AG09309 (cell line): ENCODE measurements around the gene ZNF189.

Source experiments
- DNase-seq: peaks from one replicate; pipeline ENCODE4 v3.0.0-alpha.2; 2010; ENCODE audit warnings: low read depth
- H3K4me3 ChIP-seq: 2 replicates; pipeline ENCODE4 v1.5.1; 2011; ENCODE audit warnings: mild to moderate bottlenecking, low read depth, low read length, moderate library complexity; ENCODE audit not compliant: control insufficient read depth
- TF ChIP-seq, protein P1 (sequence below): IDR thresholded peaks from 2 replicates; pipeline ENCODE4 v1.5.1; 2011; ENCODE audit warnings: mild to moderate bottlenecking, low read depth, low read length, inconsistent platforms; ENCODE audit not compliant: insufficient read depth, control insufficient read depth; ENCODE audit errors: missing control alignments

The ZNF189 gene

GRCh38 chr9:101367323-101367722 is 31.3 kb upstream of the ZNF189 start:
- H3K4me3 ChIP-seq = no peak overlapping the region
- TF ChIP-seq, protein P1, sequence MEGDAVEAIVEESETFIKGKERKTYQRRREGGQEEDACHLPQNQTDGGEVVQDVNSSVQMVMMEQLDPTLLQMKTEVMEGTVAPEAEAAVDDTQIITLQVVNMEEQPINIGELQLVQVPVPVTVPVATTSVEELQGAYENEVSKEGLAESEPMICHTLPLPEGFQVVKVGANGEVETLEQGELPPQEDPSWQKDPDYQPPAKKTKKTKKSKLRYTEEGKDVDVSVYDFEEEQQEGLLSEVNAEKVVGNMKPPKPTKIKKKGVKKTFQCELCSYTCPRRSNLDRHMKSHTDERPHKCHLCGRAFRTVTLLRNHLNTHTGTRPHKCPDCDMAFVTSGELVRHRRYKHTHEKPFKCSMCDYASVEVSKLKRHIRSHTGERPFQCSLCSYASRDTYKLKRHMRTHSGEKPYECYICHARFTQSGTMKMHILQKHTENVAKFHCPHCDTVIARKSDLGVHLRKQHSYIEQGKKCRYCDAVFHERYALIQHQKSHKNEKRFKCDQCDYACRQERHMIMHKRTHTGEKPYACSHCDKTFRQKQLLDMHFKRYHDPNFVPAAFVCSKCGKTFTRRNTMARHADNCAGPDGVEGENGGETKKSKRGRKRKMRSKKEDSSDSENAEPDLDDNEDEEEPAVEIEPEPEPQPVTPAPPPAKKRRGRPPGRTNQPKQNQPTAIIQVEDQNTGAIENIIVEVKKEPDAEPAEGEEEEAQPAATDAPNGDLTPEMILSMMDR = no peak
- no peak for DNase-seq

DNA sequence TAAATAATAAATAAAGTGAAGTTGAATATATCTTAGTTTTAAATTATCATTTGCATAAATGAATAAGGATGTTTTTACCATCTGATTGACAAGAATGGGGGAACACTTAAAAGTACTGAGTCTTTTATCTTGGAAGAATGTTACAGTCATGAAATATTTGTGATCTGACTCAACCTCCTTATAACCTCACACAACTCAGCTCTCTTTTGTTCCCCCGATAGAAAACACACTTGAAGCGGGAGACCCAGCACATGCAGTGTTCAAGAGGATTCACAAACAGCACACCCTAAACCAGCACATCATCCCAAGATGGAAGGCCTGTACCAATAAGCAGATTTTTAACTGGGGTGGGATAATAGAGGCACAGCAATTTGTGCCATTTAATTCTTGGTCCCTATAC is 29.4 kb upstream of the ZNF189 start:
- no peak overlapping the region for H3K4me3 ChIP-seq
- TF ChIP-seq, protein P1 = no peak
- no peak for DNase-seq

DNA sequence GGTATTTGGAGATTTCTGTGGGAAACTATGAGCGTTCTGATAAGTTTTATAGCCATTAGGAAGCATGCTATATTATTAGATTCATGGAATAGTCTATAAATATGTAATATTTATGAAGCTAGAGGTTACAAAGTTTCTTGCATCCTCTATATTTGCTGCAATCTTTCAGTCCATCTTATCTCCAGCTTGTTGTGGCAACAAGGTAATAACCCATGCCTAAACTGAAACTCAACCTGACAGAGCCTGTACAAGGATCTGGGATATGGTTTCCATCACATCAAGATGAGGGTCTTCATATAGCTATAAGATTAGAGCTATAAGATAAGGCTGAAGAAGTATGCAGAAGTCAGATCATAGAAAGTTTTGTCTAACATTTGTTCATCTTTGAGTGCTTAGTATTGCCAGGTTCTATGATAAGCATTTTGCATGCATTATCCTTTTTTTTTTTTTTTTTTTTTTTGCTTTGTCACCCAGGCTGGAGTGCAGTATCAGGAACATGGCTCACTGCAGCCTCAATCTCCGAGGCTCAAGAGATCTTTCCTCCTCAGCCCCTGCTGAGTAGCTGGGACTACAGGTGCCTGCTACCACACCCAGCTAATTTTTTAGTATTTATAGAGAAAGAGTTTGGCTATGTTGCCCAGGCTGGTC is 28.6 kb upstream of the ZNF189 start:
- DNase-seq = no peak
- TF ChIP-seq, protein P1 = no peak
- H3K4me3 ChIP-seq = no peak overlapping the region

DNA sequence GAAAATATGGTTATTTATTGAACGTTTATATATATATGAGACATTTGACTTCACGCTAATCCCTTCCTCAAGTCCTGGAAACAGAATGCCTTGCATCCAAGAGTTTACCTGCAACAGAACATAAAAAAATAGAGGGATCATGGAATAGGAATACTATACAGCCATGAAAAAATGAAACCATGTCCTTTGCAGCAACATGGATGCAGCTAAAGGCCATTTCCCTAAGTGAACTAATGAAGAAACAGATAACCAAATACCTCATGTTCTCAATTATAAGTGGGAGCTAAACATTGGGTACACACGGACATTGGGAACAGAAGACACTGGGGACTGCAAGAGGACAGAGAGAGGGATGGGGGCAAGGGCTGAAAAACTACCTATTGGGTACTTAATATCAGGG is 26.8 kb upstream of the ZNF189 start:
- H3K4me3 ChIP-seq = no peak overlapping the region
- TF ChIP-seq, protein P1 = no peak
- DNase-seq = no peak

DNA sequence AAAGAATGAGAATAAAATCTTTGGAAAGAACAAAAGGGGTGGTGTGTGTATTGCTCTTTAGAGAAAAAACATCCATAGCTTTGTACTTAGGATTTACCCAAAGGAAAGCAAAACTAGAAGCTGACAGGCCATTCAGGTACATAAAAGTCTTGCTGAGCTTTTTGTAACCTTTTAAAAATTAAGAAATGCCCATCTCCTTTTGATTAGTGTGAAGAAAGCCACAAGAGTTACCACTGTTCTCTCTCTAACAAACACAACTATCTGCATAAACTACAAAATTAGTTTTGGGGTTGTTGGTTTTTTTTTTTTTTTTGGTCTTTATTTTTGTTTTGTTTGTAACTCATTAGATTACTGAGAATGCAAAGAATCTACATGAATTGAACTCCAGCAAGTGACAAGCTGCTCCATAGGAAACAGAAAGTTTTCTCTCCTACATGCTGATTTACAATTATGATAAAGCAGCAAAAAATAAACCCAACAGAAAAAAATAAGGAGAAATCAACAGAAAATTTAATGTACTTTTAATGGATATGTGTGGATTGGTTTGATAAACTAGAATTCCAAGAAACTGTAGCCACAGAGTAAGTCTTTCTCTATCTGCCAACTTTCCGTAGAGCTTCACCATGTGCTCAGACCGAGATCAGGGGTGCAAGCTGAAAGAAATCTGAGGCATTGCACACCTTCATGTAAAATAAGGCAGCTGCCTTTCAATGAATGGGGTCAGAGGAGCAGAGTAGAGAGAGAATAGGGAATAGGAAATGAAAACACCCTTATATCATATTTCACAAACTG is 26.1 kb upstream of the ZNF189 start:
- H3K4me3 ChIP-seq = no peak overlapping the region
- TF ChIP-seq, protein P1 = no peak
- no peak for DNase-seq

DNA sequence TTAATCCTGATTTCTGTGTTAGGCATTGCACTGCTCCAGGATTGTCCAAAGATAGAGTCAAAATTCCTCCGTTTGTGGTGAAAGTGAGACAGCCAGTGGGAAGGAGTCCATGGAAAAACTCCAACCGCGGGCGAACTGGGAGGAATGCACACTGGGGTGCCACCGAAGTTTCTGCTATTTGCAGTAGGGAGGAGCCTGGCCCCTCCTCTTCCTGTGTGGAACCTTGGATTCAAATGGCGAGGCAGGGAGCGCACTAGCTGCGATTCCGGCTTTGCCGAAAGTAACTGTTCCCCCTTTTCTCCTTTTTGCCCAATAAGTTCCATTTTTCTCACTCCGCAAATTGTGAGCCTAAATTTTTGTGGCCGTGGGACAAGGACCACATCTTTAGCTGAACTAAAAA is 23.1 kb upstream of the ZNF189 start:
- DNase-seq = no peak

More for the DNA sequence above, 23.1 kb upstream of the ZNF189 start:
- TF ChIP-seq, protein P1 = no peak
- no peak overlapping the region for H3K4me3 ChIP-seq
